H1 (cell line): ENCODE data around the gene SRSF3.

ENCODE experiments used
- CBX8 ChIP-seq: fragments of 300-800, 300-1000 bp; sonication (generic); IDR thresholded peaks from 2 replicates; pipeline ENCODE4 v1.7.1; 2016; ENCODE audit warnings: low read depth, low read length, borderline replicate concordance
- POLR2A ChIP-seq, 2 experiments: IDR thresholded peaks; 1 replicate in 1 of 2; 2 replicates in 1 of 2; pipeline ENCODE4 v1.6.1; 2011; ENCODE audit warnings: low read depth in 2 of 2, low read length in 2 of 2, mild to moderate bottlenecking in 2 of 2; ENCODE audit errors: control extremely low read depth in 1 of 2
- SP4 ChIP-seq: IDR thresholded peaks from 2 replicates; pipeline ENCODE4 v1.6.1; 2012; ENCODE audit warnings: low read length, inconsistent platforms
- TF ChIP-seq, protein P1 (sequence below), 3 experiments: IDR thresholded peaks; 1 replicate in 2 of 3; 2 replicates in 1 of 3; pipeline versions ENCODE4 v1.5.1 to v1.6.1; 2011; ENCODE audit warnings: low read length in 3 of 3, mild to moderate bottlenecking in 3 of 3, inconsistent platforms in 2 of 3, low read depth in 1 of 3, moderate library complexity in 1 of 3; ENCODE audit not compliant: insufficient read depth in 1 of 3; ENCODE audit errors: control extremely low read depth in 1 of 3
- TF ChIP-seq, protein P2 (sequence below): IDR thresholded peaks from 2 replicates; pipeline ENCODE4 v1.6.1; 2011; ENCODE audit warnings: low read length, improper control_type of control experiment

DNA sequence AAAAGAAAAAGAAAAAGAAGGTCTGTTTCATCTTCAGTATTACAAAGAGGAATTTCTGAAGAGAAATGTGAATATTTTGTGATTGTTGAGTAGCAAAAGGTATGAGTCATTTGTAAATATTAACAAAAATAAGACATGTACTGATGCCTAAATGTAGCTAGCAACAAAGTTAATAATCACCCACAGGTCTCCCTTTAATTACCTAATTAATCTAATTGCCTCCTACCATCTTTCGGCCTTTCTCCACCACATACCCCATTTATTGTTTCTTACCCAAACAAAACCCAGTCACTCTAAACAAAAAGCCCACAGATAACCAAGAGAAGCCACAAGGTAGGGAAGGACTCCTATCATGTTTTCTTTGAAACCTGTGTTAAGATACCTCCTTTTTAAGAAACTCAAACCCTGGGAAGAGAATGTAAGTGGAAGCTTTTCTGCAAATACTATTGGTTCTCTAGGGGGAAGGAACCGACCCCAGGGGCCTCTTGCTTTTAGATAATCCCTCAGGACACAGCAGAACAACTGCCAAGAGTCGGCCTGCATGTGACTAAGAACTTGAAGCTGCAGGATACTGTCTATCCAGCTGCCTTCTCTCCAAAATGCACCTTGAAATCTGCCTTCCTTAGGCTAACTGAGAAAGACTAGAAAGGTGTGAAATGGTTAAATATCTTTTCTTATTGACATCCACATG lies 30.8 kb upstream of the SRSF3 start:
- TF ChIP-seq, protein P1, sequence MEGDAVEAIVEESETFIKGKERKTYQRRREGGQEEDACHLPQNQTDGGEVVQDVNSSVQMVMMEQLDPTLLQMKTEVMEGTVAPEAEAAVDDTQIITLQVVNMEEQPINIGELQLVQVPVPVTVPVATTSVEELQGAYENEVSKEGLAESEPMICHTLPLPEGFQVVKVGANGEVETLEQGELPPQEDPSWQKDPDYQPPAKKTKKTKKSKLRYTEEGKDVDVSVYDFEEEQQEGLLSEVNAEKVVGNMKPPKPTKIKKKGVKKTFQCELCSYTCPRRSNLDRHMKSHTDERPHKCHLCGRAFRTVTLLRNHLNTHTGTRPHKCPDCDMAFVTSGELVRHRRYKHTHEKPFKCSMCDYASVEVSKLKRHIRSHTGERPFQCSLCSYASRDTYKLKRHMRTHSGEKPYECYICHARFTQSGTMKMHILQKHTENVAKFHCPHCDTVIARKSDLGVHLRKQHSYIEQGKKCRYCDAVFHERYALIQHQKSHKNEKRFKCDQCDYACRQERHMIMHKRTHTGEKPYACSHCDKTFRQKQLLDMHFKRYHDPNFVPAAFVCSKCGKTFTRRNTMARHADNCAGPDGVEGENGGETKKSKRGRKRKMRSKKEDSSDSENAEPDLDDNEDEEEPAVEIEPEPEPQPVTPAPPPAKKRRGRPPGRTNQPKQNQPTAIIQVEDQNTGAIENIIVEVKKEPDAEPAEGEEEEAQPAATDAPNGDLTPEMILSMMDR (IDR thresholded peaks at IDR 0.05; ENCODE audit: control extremely low read depth in 1 of 3, insufficient read depth in 1 of 3, low read depth in 1 of 3, low read length in 3 of 3) = no peak
- no peak for TF ChIP-seq CBX8
- TF ChIP-seq POLR2A (IDR thresholded peaks at IDR 0.05; ENCODE audit: control extremely low read depth in 1 of 2, low read depth in 2 of 2, low read length in 2 of 2) = no peak
- TF ChIP-seq SP4 = no peak
- TF ChIP-seq, protein P2, sequence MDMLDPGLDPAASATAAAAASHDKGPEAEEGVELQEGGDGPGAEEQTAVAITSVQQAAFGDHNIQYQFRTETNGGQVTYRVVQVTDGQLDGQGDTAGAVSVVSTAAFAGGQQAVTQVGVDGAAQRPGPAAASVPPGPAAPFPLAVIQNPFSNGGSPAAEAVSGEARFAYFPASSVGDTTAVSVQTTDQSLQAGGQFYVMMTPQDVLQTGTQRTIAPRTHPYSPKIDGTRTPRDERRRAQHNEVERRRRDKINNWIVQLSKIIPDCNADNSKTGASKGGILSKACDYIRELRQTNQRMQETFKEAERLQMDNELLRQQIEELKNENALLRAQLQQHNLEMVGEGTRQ = no peak
